Measurements from ENCODE around the gene TWNK.
A peak's percentile ranks its signal among the peaks of the same experiment; 100 is the strongest.
"Not testable (repeated sequence)": the region's sequence is repeated elsewhere in the genome, so short reads cannot be mapped to it uniquely, and the experiment has no call there.

The TWNK gene

GRCh38 chr10:101031796-101032636, 44.7 kb downstream of the TWNK start:
- DNase-seq = peak; percentile 21 to 62

DNA sequence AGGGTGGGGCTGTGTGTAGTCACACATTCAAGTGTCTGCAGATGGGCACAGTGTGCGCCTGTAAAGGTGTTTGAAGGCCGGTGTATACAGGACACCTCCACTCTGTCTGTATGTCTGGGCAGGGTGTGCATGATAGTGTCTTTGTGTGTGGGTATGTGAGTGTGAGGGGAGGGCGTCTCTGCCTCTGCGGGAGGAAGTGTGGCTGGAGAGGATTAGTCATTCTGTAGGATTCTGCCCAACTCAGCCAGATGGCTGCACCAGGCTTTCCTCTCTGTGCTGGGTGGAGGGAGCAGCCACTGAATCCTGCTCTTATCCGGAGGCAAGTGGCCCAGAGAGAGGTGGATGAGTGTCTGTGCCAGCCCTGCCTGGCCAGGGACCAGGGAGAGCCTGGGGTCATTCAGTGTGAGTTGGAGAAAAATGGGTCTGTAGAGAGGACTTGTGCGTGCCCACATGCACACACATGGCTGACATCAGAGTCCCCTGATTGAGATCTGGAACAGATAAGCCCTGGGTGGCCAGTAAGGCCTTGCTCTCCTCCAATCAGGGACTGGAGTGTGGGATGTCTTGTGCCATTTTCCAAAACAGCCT, 45.4 kb downstream of the TWNK start:
- peak; percentile 74 to 76 for DNase-seq

GRCh38 chr10:101033276-101033675, 45.9 kb downstream of the TWNK start:
- no peak for DNase-seq

DNA sequence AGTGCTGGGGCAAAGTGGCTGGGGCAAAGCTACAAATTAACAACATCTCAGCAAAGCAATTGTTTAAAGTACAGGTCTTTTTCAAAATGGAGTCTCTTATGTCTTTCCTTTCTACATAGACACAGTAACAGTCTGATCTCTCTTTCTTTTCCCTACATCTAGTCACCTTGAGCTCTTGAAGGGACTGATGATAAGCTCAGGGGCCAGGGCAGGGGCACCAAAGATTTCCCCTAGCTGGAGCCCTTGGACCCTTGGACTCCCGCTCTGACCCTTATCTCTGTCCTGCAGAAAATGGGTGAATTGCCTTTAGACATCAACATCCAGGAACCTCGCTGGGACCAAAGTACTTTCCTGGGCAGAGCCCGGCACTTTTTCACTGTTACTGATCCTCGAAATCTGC, 47.1 kb downstream of the TWNK start:
- not testable (repeated sequence) for DNase-seq

DNA sequence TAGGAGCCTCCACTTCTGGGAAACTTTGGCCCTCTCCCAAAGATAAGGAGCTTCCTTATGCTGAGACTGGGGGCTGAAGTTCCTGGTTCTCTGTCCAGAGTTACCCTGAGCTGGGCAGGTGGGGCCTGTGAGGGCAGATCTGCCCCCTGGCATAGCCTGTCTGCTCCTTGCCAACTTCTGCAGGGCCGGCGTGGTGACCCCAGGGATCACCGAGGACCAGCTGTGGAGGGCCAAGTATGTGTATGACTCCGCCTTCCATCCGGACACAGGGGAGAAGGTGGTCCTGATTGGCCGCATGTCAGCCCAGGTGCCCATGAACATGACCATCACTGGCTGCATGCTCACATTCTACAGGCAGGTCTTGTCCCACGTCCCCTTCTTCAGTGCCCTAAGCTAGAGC, 48.0 kb downstream of the TWNK start:
- no peak for DNase-seq

DNA sequence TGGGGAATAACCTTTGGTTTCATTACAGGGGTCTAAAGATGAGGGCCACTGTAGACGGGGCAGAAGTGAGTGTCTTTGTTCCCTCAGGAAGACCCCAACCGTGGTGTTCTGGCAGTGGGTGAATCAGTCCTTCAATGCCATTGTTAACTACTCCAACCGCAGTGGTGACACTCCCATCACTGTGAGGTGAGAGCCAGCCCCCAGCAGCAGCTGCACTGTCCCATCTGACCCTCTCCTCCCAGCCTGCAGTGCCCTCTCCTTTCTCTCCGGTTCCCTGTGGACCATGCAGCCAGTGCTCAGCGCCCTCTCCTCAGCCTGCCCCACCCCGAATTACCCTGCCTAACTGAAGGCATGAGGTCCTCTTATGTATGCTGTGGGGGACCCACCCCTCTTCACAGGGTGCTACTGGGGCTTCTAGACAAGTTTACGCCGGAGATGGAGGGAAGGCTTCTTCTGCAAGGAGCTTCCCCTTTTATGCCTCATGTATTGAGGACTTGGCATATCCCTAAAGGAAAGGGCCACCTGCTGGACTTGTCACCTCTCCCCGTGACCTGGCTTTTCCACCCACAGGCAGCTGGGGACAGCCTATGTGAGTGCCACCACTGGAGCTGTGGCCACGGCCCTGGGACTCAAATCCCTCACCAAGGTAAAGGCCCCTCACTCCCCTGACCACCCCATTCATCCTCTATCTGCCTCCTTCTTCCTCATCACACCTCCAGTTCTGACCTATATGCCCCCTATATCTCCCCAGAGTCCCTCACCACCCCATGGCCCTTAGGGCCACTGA, 48.8 kb downstream of the TWNK start:
- no peak for DNase-seq

GRCh38 chr10:101036726-101037125, 49.4 kb downstream of the TWNK start:
- no peak for DNase-seq

DNA sequence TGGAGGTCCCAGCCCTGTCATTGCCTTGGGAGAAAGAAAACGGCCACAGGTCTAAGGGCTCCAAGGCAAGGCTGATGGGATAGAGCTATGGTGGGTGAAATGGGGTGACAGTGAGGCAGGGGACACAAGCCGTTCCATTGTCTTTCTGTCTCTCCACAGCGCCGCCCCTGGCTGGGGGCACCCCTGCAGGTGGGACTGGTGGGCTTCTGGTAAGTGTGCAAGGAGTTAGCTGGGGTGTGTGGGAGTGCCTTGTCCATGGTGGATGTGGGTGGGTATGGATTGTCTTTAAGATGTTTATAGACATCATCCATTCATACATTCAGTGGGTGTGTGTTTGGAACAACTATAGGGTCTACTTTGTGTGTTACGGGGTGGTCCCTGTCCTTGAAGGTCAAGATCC, 51.1 kb downstream of the TWNK start:
- no peak for DNase-seq

- no peak for DNase-seq
Measured at GRCh38 chr10:101040061-101040460, 52.7 kb downstream of the TWNK start.

GRCh38 chr10:101040851-101041250, 53.5 kb downstream of the TWNK start:
- DNase-seq = no peak

- DNase-seq = peak in 1 of 2 experiments; percentile 67
Measured at GRCh38 chr10:101041252-101041761, 54.0 kb downstream of the TWNK start.

GRCh38 chr10:101042118-101042517, 54.8 kb downstream of the TWNK start:
- DNase-seq = no peak

DNA sequence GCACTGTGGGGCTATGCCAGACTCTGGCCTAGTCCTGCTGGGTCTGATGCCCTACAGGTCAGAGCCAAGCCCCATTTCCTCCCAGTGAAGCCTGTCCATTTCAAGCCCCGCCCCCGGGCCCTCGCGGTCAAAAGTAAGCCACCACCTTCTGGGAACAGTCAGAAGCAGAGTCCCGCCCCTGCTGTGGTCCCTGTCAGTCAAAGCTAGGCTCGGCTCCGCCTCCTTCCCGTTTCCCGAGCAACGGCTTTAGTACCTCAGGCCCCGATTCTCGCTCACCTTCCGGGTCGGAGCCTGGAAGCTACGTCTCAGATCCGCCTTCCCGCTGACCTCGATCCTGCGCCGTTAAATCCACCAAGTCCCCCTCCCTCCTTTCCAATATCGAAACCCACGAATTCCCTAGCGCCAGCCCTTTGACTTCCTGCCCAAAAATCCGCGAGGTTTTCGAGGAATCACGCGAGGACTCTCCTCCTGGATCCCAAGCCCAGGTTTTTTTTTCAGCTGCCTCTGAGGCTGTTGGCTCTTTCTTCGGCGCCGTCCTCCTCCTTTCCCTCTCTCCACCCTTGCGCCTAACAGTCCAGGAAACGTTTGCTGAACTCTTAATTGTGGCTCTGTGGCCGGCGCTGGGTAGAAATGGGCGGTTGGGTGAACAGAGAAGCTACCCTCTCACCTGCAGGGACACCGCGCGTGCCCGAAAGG, 55.5 kb downstream of the TWNK start:
- peak; percentile 59 to 79 for DNase-seq

DNA sequence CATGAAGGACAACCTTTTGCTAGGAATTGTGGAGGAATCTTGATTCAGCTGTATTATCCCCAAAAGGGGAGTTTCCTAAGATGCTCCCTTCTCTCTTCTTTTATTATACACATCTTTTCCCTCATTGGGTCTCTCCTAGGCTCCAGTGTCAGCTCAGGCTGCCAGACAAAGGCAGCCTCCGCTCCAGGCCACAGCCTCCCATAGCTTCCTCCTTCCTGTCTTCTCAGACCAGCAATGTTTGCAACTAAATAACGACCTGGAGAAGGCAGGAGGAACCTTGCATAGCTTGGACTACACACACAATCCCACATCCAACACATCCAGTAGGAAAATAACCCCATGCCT, 56.0 kb downstream of the TWNK start:
- no peak for DNase-seq
